NCI-H524 treated with DMSO at 0.1 percent for 48 hours (cell line): Measurements from ENCODE around the gene AATK.
A peak's percentile ranks its signal among the peaks of the same experiment; 100 is the strongest.

ENCODE experiments used
- DNase-seq: peaks from one replicate; lab custom pipeline; 2025; lab: John Stamatoyannopoulos, UW

The AATK gene

GRCh38 chr17:81166033-81166492 lies at the start of gene AATK:
Gene AATK (minus strand): TSS chr17:81166221. CDS start chr17:81165992, 229 bp downstream.
- DNase-seq, result no peak

- no peak for DNase-seq
Observed at GRCh38 chr17:81213978-81214377, 48.0 kb upstream of the AATK start.

GRCh38 chr17:81212365-81212764 lies 46.3 kb upstream of the AATK start:
- no peak for DNase-seq

- DNase-seq, result no peak
Observed at GRCh38 chr17:81210868-81211267, 44.8 kb upstream of the AATK start.

- DNase-seq, result no peak
Observed at GRCh38 chr17:81210466-81210865, 44.4 kb upstream of the AATK start.

- no peak for DNase-seq
Observed at GRCh38 chr17:81209141-81209540, 43.1 kb upstream of the AATK start.

GRCh38 chr17:81208651-81209050 lies 42.6 kb upstream of the AATK start:
- DNase-seq, result no peak

GRCh38 chr17:81207610-81208581 lies 41.9 kb upstream of the AATK start:
- no peak for DNase-seq

GRCh38 chr17:81206657-81207056 lies 40.6 kb upstream of the AATK start:
- no peak for DNase-seq

- DNase-seq, result no peak
Observed at GRCh38 chr17:81206166-81206565, 40.1 kb upstream of the AATK start.

- DNase-seq, result no peak
Observed at GRCh38 chr17:81204578-81204977, 38.6 kb upstream of the AATK start.

GRCh38 chr17:81203136-81203535 lies 37.1 kb upstream of the AATK start:
- no peak for DNase-seq

GRCh38 chr17:81202318-81202717 lies 36.3 kb upstream of the AATK start:
- DNase-seq, result no peak

GRCh38 chr17:81200695-81201580 lies 34.9 kb upstream of the AATK start:
- DNase-seq, result peak; percentile 27

GRCh38 chr17:81200201-81200600 lies 34.2 kb upstream of the AATK start:
- DNase-seq, result no peak

GRCh38 chr17:81199482-81199830 lies 33.4 kb upstream of the AATK start:
- DNase-seq, result no peak

- no peak for DNase-seq
Observed at GRCh38 chr17:81198826-81199481, 32.9 kb upstream of the AATK start.

- no peak for DNase-seq
Observed at GRCh38 chr17:81197831-81198490, 31.9 kb upstream of the AATK start.

GRCh38 chr17:81197409-81197795 lies 31.4 kb upstream of the AATK start:
- DNase-seq, result no peak

GRCh38 chr17:81196505-81197408 lies 30.7 kb upstream of the AATK start:
- DNase-seq, result no peak
